Measurements from ENCODE around the gene NAPA.

GRCh38 chr19:47444388-47444821, 70.5 kb downstream of the NAPA start:
- TF ChIP-seq CTCF (IDR thresholded peaks at IDR 0.05) (no peak), POLR2A (IDR thresholded peaks at IDR 0.05) (no peak), POLR2AphosphoS5 (IDR thresholded peaks at IDR 0.05) (no peak)

Data from stomach (tissue), 4 donors.